Adipocyte (in vitro differentiated cells): ENCODE results near the gene OOSP4B.
"Not testable (repeated sequence)": the region's sequence is repeated elsewhere in the genome, so short reads cannot be mapped to it uniquely, and the experiment has no call there.

Experiments used
- DNase-seq: peaks from one replicate; pipeline ENCODE4 v3.0.0-alpha.2; 2015; ENCODE audit warnings: low read depth
- H3K27me3 ChIP-seq: replicated peaks from 2 replicates; pipeline ENCODE4 v1.7.0; 2013; ENCODE audit warnings: mild to moderate bottlenecking, low read length, moderate library complexity; ENCODE audit not compliant: control insufficient read depth, insufficient read depth
- H3K36me3 ChIP-seq: 2 replicates; pipeline ENCODE4 v1.7.0; 2013; ENCODE audit warnings: low read length, mild to moderate bottlenecking, moderate library complexity; ENCODE audit not compliant: control insufficient read depth, insufficient read depth, severe bottlenecking
- H3K4me1 ChIP-seq: 2 replicates; pipeline ENCODE4 v1.7.0; 2013; ENCODE audit warnings: mild to moderate bottlenecking, low read length, moderate library complexity; ENCODE audit not compliant: control insufficient read depth, insufficient read depth
- H3K4me3 ChIP-seq: 2 replicates; pipeline ENCODE4 v1.7.0; 2013; ENCODE audit warnings: mild to moderate bottlenecking, low read length, moderate library complexity
- H3K9ac ChIP-seq: 2 replicates; pipeline ENCODE4 v1.7.0; 2013; ENCODE audit warnings: mild to moderate bottlenecking, low read length, moderate library complexity
- H3K9me3 ChIP-seq: 2 replicates; pipeline ENCODE4 v1.7.0; 2013; ENCODE audit warnings: mild to moderate bottlenecking, low read length, moderate library complexity; ENCODE audit not compliant: control insufficient read depth

The OOSP4B gene

DNA sequence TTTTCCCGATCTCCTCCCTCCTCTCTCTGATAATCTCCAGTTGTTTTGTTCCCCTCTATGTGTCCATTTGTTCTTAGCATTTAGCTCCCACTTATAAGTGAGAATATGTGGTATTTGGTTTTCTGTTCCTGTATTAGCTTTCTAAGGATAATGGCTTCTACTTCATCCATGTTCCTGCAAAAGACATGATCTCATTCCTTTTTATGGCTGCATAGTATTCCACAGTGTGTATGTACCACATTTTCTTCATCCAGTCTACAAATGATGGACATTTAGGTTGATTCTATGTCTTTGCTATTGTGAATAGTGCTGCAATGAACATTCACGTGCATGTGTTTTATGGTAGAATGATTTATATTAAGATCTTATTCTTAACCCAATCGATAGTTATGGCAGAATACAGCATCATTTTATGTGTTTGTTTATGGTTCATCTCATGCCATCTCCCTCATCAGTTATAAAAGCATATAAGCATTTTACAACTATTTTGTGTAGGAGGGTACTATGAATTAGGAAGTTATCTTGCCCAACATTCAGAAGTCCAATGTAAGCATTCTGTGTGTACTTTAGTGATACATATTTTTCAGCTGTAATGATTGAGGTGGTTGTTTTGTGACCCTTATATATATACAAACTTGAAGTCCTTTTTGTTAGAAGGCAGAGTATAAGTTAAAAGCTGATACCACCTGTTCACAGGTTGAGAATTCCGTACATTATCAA, 42.7 kb downstream of the OOSP4B start:
- no peak overlapping the region for H3K9ac ChIP-seq
- no peaks in the 10 kb centered on the region for H3K27me3 ChIP-seq
- peaks cover 3% of the 10 kb centered on the region for H3K9me3 ChIP-seq

DNA sequence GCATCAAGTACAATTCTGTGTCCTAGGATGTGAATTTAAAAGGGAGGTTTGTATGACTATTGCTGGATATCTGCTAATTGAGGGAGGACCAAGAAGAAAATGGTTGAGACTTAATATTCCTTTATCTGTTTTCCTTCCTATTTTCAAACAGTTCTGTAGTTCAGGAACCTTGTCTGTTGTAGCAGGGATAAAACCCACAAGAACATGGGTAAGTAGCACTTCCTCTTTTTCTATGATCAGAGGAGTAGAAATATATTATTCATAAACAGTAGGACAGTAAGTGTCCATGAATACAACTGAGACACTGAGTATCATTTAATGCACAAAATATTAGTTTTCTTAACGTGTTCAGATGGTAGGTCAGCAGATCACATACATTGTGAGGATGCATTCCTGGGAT, 47.1 kb downstream of the OOSP4B start:
- Histone ChIP-seq H3K36me3 (no peaks in the 10 kb centered on the region), H3K4me3 (no peak overlapping the region), H3K4me1 (no peaks in the 10 kb centered on the region), H3K27me3 (no peaks in the 10 kb centered on the region), H3K9ac (no peak overlapping the region), H3K9me3 (peaks cover 3% of the 10 kb centered on the region)
- DNase-seq = no peak

More for the DNA sequence above, 42.7 kb downstream of the OOSP4B start:
- no peak for DNase-seq
- Histone ChIP-seq H3K4me1 (no peaks in the 10 kb centered on the region), H3K4me3 (no peak overlapping the region), H3K36me3 (no peaks in the 10 kb centered on the region)

GRCh38 chr11:60065801-60066200, 48.8 kb downstream of the OOSP4B start:
- H3K4me3 ChIP-seq = no peak overlapping the region
- no peaks in the 10 kb centered on the region for H3K27me3 ChIP-seq
- DNase-seq = no peak
- no peaks in the 10 kb centered on the region for H3K4me1 ChIP-seq
- no peaks in the 10 kb centered on the region for H3K9me3 ChIP-seq
- H3K36me3 ChIP-seq = no peaks in the 10 kb centered on the region
- H3K9ac ChIP-seq = no peak overlapping the region

- Histone ChIP-seq H3K27me3 (no peaks in the 10 kb centered on the region), H3K4me1 (no peaks in the 10 kb centered on the region), H3K36me3 (no peaks in the 10 kb centered on the region), H3K9ac (no peak overlapping the region), H3K9me3 (no peaks in the 10 kb centered on the region), H3K4me3 (no peak overlapping the region)
- DNase-seq = no peak
These were observed 52.5 kb downstream of the OOSP4B start for GRCh38 chr11:60069450-60069849.

- not testable (repeated sequence) for H3K9me3 ChIP-seq, DNase-seq, H3K9ac ChIP-seq, H3K4me1 ChIP-seq, H3K4me3 ChIP-seq, H3K36me3 ChIP-seq, H3K27me3 ChIP-seq
These were observed 54.7 kb downstream of the OOSP4B start for GRCh38 chr11:60071644-60072043.

- no peaks in the 10 kb centered on the region for H3K27me3 ChIP-seq
- no peak overlapping the region for H3K4me3 ChIP-seq
- no peak for DNase-seq
- H3K9me3 ChIP-seq = peaks cover 4% of the 10 kb centered on the region
- no peaks in the 10 kb centered on the region for H3K4me1 ChIP-seq
- H3K36me3 ChIP-seq = no peaks in the 10 kb centered on the region
- no peak overlapping the region for H3K9ac ChIP-seq
These were observed 60.3 kb downstream of the OOSP4B start for GRCh38 chr11:60077216-60077817.

DNA sequence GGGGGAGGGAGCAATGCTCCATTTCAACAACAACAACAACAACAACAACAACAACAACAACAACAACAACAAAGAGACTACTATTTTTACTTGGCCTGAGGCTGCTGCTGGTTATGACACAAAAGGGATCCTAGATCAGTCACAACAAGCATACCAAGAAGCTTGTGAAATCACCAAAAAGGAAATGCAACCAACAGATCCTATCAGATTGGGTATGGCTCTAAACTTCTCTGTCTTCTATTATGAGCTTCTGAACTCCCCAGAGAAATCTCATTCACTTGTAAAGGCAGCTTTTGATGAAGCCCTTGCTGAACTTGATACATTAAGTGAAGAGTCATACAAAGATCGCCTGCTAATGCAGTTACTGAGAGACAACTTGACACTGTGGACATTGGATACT, 61.0 kb downstream of the OOSP4B start:
- no peaks in the 10 kb centered on the region for H3K36me3 ChIP-seq
- no peak for DNase-seq
- no peak overlapping the region for H3K4me3 ChIP-seq
- H3K9me3 ChIP-seq = peaks cover 4% of the 10 kb centered on the region
- H3K27me3 ChIP-seq = no peaks in the 10 kb centered on the region
- H3K9ac ChIP-seq = no peak overlapping the region
- no peaks in the 10 kb centered on the region for H3K4me1 ChIP-seq

GRCh38 chr11:60078745-60079144, 61.8 kb downstream of the OOSP4B start:
- no peaks in the 10 kb centered on the region for H3K27me3 ChIP-seq
- H3K9ac ChIP-seq = no peak overlapping the region
- no peak overlapping the region for H3K4me3 ChIP-seq
- H3K9me3 ChIP-seq = peaks cover 4% of the 10 kb centered on the region
- no peaks in the 10 kb centered on the region for H3K4me1 ChIP-seq
- H3K36me3 ChIP-seq = no peaks in the 10 kb centered on the region
- no peak for DNase-seq

DNA sequence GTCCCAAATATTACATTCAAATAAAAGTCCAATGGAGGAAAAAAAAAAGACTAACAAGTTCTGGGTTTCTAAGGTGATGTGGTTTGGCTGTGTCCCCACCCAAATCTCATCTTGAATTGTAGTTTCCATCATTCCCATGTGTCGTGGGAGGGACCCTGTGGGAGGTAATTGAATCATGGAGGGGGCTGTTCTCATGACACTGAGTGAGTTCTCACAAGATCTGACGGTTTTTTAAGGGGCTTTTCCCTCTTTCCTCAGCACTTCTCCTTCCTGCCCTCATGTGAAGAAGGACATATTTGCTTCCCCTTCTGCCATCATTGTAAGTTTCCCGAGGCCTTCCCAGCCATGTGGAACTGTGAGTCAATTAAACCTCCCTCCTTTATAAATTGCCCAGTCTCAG, 63.6 kb downstream of the OOSP4B start:
- Histone ChIP-seq H3K9ac (no peak overlapping the region), H3K9me3 (peaks cover 4% of the 10 kb centered on the region), H3K27me3 (no peaks in the 10 kb centered on the region), H3K4me1 (no peaks in the 10 kb centered on the region), H3K36me3 (no peaks in the 10 kb centered on the region), H3K4me3 (no peak overlapping the region)
- DNase-seq = no peak
